GM12878 (cell line): ENCODE results near the gene OPN4. TPM values are rescaled to one million over a fixed set of nuclear protein-coding genes. Genes with fewer than 3 reads are reported as not detected.

Source experiments
- ATAC-seq: fragments of 200-7000 bp; cut with Tn5 transposase; 3 replicates; pipeline ENCODE4 v1.9.1; 2020; ENCODE audit warnings: mild to moderate bottlenecking, moderate library complexity
- BruUV-seq: library from RNA; stranded (reverse); fragments of 400-500 nt; replicated peaks from 2 replicates; lab custom pipeline; 2021; lab: Mats Ljungman, UMichigan
- CTCF ChIA-PET: fragments of 300-600 bp; sonication (Branson Sonifier 250); formaldehyde crosslinking; extraction: SDS; loops from one replicate; lab custom pipeline; 2021; ENCODE audit warnings: inconsistent platforms; lab: Yijun Ruan, JAX
- POLR2A ChIA-PET: fragments of 350-600 bp; formaldehyde crosslinking; extraction: SDS; loops from one replicate; lab custom pipeline; 2021; ENCODE audit warnings: inconsistent platforms; lab: Charles Lee
- RAD21 ChIA-PET: fragments of 300-600 bp; sonication (Branson Sonifier 250); formaldehyde crosslinking; loops from one replicate; lab custom pipeline; 2023; ENCODE audit warnings: antibody characterized with exemption; ENCODE audit not compliant: unreplicated experiment; lab: Charles Lee
- SMC1A ChIA-PET: fragments of 300-600 bp; sonication (Branson Sonifier 250); formaldehyde crosslinking; loops from one replicate; lab custom pipeline; 2023; ENCODE audit not compliant: unreplicated experiment, uncharacterized antibody; lab: Charles Lee
- DNase-seq: peaks from one replicate; pipeline ENCODE4 v3.0.0-alpha.2; 2011; ENCODE audit warnings: low read depth, low spot score
- FAIRE-seq: peaks from 3 replicates; lab custom pipeline; 2011; peaks lifted over from hg19 to GRCh38; lab: Jason Lieb, UNC
- H2AFZ ChIP-seq: 2 replicates; pipeline ENCODE4 v1.6.0; 2011; ENCODE audit warnings: low read depth, low read length, control low read depth; ENCODE audit not compliant: control insufficient read depth
- H3K27ac ChIP-seq: 2 replicates; pipeline ENCODE4 v1.5.1; 2011; ENCODE audit warnings: control low read depth; ENCODE audit not compliant: control insufficient read depth, insufficient read depth
- H3K27me3 ChIP-seq, 2 experiments: replicated peaks in 1 of 2; 2 replicates each; pipeline versions ENCODE4 v1.6.0 to v1.6.1; 2011; ENCODE audit warnings: low read length in 1 of 2; ENCODE audit not compliant: control insufficient read depth in 2 of 2, insufficient read depth in 2 of 2
- H3K36me3 ChIP-seq, 2 experiments: 2 replicates each; pipeline ENCODE4 v1.5.1; 2011; ENCODE audit warnings: low read length in 1 of 2; ENCODE audit not compliant: control insufficient read depth in 2 of 2, insufficient read depth in 2 of 2
- H3K4me1 ChIP-seq: 2 replicates; pipeline ENCODE4 v1.6.1; 2011; ENCODE audit warnings: mild to moderate bottlenecking, low read length, moderate library complexity, mixed read lengths; ENCODE audit not compliant: control insufficient read depth, insufficient read depth
- H3K4me2 ChIP-seq: 2 replicates; pipeline ENCODE4 v1.6.0; 2011; ENCODE audit warnings: control low read depth; ENCODE audit not compliant: control insufficient read depth, insufficient read depth
- H3K4me3 ChIP-seq: fragments of 200-600 bp; sonication (generic); 2 replicates; pipeline ENCODE4 v1.5.1; 2016
- H3K79me2 ChIP-seq: 2 replicates; pipeline ENCODE4 v1.6.0; 2011; ENCODE audit warnings: low read length; ENCODE audit not compliant: control insufficient read depth, insufficient read depth
- H3K9ac ChIP-seq: 2 replicates; pipeline ENCODE4 v1.8.0; 2011; ENCODE audit warnings: low read length, control low read depth, mixed read lengths; ENCODE audit not compliant: control insufficient read depth, insufficient read depth
- H3K9me3 ChIP-seq: replicated peaks from 3 replicates; pipeline ENCODE4 v1.5.1; 2011; ENCODE audit warnings: mild to moderate bottlenecking, low read length; ENCODE audit not compliant: control insufficient read depth, insufficient read depth
- H4K20me1 ChIP-seq: 2 replicates; pipeline ENCODE4 v1.6.0; 2011; ENCODE audit not compliant: control insufficient read depth, insufficient read depth
- NR2C2 ChIP-seq: IDR thresholded peaks from 2 replicates; pipeline ENCODE4 v1.6.1; 2011; ENCODE audit warnings: borderline replicate concordance, low read depth; ENCODE audit not compliant: control insufficient read depth, insufficient read length
- WGBS: methylation state at CpG from one replicate; pipeline ENCODE4 v1.1.6; 2016; ENCODE audit warnings: low lambda C conversion rate; ENCODE audit not compliant: insufficient replicate concordance, insufficient coverage; ENCODE audit errors: missing lambda C conversion rate; 5-methylcytosine and 5-hydroxymethylcytosine counted together
- in situ Hi-C: fragments of 300-500 bp; cut with MboI; formaldehyde crosslinking; loops from 9 replicates; pipeline ENCODE4 v1.14.3; 2018; ENCODE audit warnings: mixed read lengths
- intact Hi-C: fragments of 100-400 bp; cut with micrococcal nuclease; formaldehyde crosslinking; loops from one replicate; pipeline ENCODE4 v1.14.2; 2022; ENCODE audit not compliant: unreplicated experiment
- polyA plus RNA-seq, 11 experiments: library from polyadenylated mRNA; depleted of rRNA in 4 of 11; unstranded in 6 of 11; stranded (reverse) in 5 of 11; fragments of >200 nt; fragmentation: Nextera tagmentation in 4 of 11; fragmentation: Illumina TruSeq in 1 of 11; extraction: Ambion mirVana in 4 of 11; extraction: Trizol in 1 of 11; gene quantifications; 1 replicate in 1 of 11; 2 replicates in 10 of 11; pipeline versions ENCODE4 v1.2.1 to v1.2.3, GENCODE V29; 2011 to 2016; ENCODE audit warnings: inconsistent platforms in 2 of 11, missing spikeins in 2 of 11, low read depth in 1 of 11
- total RNA-seq, 4 experiments: library from RNA; depleted of rRNA in 3 of 4; stranded (reverse); fragments of >200 nt in 3 of 4; fragmentation: Illumina TruSeq in 1 of 4; extraction: Trizol in 1 of 4; gene quantifications; 2 replicates each; pipeline versions ENCODE4 v1.2.1 to v1.2.3, GENCODE V29; 2013 to 2021
- TF ChIP-seq, protein P1 (sequence below), 3 experiments: IDR thresholded peaks in 2 of 3; conservative IDR thresholded peaks in 1 of 3; 2 replicates each; pipeline ENCODE4 v1.5.1; 2011; ENCODE audit warnings: low read depth in 3 of 3, low read length in 3 of 3, mild to moderate bottlenecking in 3 of 3, control low read depth in 2 of 3, moderate library complexity in 2 of 3, inconsistent platforms in 1 of 3, mixed read lengths in 1 of 3; ENCODE audit not compliant: control insufficient read depth in 2 of 3, insufficient read depth in 1 of 3; ENCODE audit errors: extremely low read depth in 1 of 3

OPN4 gene
- total and polyA plus RNA-seq, 10 of the 15 experiments (the other 5 are each of a cell fraction or from before 2014, with no cell fraction given), result not detected

GRCh38 chr10:86642499-86642898 lies 11.8 kb upstream of the OPN4 start:
- ChIA-PET RAD21 (interaction anchor here (0.6 to 2.6 kb wide), 9 partner anchors 14 to 318 kb away, joined by 3 to 17 read pairs (median 3); no protein-coding TSS in a partner anchor), POLR2A (interaction anchor here (0.9 to 2.3 kb wide), 2 partner anchors 240 to 242 kb away, joined by 3 to 7 read pairs; no protein-coding TSS in a partner anchor), SMC1A (interaction anchor here (0.7 to 3.1 kb wide), 14 partner anchors 10 to 256 kb away, joined by 3 to 17 read pairs (median 4); partner anchors contain the start of gene LDB3), CTCF (interaction anchor here (0.8 to 3.7 kb wide), 19 partner anchors 13 to 298 kb away, joined by 3 to 17 read pairs (median 3); partner anchors contain the start of gene LDB3)
- no peak for FAIRE-seq
- 30% methylated on average over 5 of the region's 5 CpGs for WGBS
- peak overlapping the region; percentile 90 for H3K4me2 ChIP-seq
- H3K9ac ChIP-seq, result no peak overlapping the region
- no TSS peak for BruUV-seq
- H2AFZ ChIP-seq, result peak overlapping the region; percentile 59
- no peaks in the 10 kb centered on the region for H3K36me3 ChIP-seq
- in situ Hi-C loops, result no loop called here
- no peak for TF ChIP-seq NR2C2
- TF ChIP-seq, protein P1, sequence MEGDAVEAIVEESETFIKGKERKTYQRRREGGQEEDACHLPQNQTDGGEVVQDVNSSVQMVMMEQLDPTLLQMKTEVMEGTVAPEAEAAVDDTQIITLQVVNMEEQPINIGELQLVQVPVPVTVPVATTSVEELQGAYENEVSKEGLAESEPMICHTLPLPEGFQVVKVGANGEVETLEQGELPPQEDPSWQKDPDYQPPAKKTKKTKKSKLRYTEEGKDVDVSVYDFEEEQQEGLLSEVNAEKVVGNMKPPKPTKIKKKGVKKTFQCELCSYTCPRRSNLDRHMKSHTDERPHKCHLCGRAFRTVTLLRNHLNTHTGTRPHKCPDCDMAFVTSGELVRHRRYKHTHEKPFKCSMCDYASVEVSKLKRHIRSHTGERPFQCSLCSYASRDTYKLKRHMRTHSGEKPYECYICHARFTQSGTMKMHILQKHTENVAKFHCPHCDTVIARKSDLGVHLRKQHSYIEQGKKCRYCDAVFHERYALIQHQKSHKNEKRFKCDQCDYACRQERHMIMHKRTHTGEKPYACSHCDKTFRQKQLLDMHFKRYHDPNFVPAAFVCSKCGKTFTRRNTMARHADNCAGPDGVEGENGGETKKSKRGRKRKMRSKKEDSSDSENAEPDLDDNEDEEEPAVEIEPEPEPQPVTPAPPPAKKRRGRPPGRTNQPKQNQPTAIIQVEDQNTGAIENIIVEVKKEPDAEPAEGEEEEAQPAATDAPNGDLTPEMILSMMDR (IDR thresholded peaks at IDR 0.05 in 2 of 3, conservative IDR thresholded peaks at IDR 0.05 in 1 of 3; ENCODE audit: control insufficient read depth in 2 of 3, extremely low read depth in 1 of 3, insufficient read depth in 1 of 3, low read depth in 3 of 3, low read length in 3 of 3), result peak; percentile 4 to 30 (median 10); a peak in 4 of 6 replicates
- no peaks in the 10 kb centered on the region; the same call in 2 of the 3 replicates for H3K9me3 ChIP-seq
- H3K27me3 ChIP-seq, result peaks cover 0 to 2% of the 10 kb centered on the region in 2 experiments; a peak in 1 of 4 replicates
- no peak for DNase-seq
- no peaks in the 10 kb centered on the region for H4K20me1 ChIP-seq
- H3K4me3 ChIP-seq, result peak overlapping the region; percentile 20; the same call in 1 of the 2 replicates
- ATAC-seq, result peak; percentile 38
- H3K79me2 ChIP-seq, result no peaks in the 10 kb centered on the region
- peaks cover 18% of the 10 kb centered on the region for H3K4me1 ChIP-seq
- H3K27ac ChIP-seq, result 0 out of 2 replicates have a peak overlapping the region, but pooled peaks have one; percentile 9
- intact Hi-C loops, result no loop called here
